HTERT RPE-1 (cell line): ENCODE results near the gene XAGE2.

ENCODE experiments used
- in situ Hi-C: fragments of 300-500 bp; cut with MboI; formaldehyde crosslinking; loops from 4 replicates; pipeline ENCODE4 v1.14.3; 2020; ENCODE audit warnings: low sequenced_read_pairs

Gene XAGE2

DNA sequence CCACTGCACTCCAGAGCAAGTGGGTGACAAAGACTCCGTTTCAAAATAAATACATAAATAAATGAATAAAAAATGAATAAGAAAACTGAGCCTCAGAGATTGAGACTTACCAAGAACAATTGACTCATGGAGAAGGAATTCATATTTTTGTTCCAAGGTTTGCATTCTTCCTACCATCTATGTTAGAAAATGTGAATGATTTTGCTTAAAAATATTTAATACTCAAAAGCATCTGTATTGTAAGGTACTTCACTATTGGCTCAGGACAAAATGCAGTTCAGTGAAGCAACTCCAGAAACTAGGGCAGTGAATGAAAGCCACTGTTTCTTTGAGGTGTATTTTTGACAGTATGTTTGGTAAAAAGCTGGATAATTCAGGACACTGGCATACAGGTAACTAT is 54.1 kb downstream of the XAGE2 start:
- in situ Hi-C loops = no loop called here

DNA sequence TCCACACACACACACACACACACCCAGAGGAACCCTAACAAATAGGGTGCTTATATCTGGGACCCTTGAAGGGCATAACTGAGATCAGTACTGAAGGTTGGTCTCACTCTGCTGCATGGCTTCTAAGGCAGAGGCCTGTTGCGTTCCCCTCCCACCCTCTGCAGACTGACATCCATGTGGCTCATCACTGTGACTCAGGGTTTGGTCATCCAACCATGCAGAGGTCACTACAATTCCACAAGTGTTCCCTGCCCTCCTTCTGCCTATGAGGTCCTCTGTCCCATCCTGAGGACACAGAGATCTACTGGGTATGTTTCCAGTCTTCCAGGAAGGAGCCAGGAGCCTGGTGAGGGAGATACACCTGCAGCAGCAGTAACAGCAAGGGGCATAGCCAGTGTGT is 55.8 kb downstream of the XAGE2 start:
- in situ Hi-C loops = no loop called here
